Nucleus accumbens (tissue), 56 donors: ENCODE results near the gene TPGS2.
"Not testable (repeated sequence)": the region's sequence is repeated elsewhere in the genome, so short reads cannot be mapped to it uniquely, and the experiment has no call there.

Experiments
- DNase-seq, 56 donors: peaks; one replicate each; lab custom pipeline; 2025; lab: John Stamatoyannopoulos, UW

Gene TPGS2

DNA sequence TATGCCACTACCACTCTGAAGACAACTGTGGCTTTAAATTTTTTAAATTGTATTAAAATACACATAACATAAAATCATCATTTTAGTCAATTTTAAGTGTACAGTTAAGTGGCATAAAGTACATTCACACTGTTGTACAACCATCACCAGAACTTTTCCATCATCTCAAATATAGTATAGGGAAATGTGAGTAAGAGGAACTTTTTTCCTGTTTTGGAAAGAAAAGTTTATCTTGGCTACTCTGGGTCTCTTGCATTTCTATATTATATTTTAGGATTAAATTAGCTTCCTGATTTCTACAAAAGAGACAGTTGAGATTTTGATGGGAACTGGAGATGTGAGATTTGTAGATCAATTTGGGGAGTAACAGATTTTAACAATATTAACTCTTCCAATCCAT lies 3.3 kb downstream of the TPGS2 start:
- DNase-seq, result no peak

DNA sequence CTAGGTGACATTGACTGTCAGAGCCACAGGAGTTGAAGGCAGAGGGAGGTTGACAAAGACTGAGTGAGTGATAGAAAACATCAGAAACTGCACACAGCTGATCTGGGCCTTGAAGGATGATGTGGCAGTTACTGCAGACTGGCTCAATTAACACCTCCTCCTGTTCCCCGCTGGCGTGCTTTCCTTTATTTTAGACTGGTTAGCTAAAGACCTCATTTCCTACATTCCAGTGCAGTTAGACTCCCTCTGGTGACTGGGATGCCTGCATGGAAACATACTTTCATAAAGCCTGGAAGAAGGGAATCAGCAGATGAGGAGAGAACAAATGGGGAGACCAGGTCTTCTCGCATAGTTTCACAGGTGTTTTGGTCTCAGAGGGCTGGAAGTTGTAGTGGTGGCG lies 7.1 kb downstream of the TPGS2 start:
- DNase-seq, result no peak

DNA sequence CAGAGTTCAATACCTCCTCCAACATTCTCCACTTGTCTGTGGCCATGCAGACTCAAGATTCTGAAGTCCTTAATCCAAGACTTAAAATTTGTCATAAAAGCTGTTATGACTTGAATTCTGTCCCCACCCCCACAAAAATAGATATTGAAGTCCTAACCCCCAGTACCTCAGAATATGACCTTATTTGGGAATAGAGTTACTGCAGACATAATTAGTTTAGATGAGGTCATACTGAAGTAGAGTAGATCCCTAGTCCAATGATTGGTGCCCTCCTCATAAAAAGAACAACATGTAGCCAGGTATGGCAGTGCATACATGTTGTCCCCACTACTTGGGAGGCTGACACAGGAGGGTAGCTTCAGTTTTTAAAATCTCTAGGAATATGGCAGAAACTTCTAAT lies 9.2 kb downstream of the TPGS2 start:
- DNase-seq, result no peak

- no peak for DNase-seq
Measured at GRCh38 chr18:36818652-36819051, 10.2 kb downstream of the TPGS2 start.

GRCh38 chr18:36817039-36817438 lies 11.8 kb downstream of the TPGS2 start:
- no peak for DNase-seq

DNA sequence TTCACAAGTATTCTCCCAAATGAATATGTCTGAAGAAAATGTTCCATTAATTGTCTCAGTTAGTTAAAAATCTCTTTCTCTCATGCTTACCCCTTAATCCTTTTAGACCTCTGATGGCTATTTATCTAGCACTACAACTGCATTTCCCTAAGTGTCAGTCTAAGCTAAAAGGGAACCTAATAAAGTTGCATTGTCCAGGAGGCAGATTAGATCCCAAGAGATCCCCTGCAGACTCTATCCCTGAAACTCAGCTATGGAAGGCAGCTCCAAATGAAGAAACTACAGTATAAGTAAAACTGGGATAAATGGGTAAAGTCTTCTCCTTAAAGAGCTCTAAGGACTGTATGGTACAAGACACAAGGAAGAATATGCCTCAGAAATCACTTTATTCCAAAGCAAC lies 12.7 kb downstream of the TPGS2 start:
- DNase-seq, result not testable (repeated sequence)

DNA sequence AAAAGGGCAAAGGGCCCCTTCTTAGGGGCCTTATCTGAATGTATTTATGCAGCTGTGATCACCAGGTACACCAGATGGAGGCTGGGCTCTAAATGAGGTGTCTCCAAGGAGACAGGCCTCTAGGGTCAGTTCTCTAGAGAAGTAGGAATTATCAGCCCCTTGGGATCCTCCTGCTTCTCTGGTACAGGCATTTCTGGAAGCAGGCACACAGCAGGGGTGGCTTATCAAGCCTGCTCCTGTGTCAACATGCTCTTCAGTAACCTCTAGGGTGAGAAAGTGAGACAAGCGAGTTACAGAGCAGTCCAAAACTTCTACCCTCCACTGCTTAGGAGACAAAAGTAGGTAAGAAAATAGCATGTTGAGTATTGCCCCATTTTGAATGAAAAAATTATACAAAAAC lies 13.8 kb downstream of the TPGS2 start:
- DNase-seq, result no peak

DNA sequence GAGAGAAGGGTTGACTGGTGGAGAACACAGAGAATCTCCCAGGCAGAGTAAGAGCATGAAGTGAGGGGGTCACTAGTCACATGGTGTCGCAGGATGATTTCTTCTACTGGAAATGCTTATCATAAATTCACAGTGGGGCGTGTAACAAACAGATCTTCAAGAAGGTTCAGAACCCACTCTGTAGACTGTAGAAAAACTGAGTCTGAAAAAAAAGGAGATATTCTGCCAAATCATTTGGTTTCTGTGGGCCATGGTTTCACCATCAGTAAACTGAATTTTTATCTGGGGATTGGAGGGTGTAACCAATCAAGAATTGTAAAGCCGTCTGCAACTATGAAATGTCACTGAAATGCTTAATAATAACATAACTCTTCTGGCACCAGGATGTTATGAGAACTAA lies 15.0 kb downstream of the TPGS2 start:
- no peak for DNase-seq

DNA sequence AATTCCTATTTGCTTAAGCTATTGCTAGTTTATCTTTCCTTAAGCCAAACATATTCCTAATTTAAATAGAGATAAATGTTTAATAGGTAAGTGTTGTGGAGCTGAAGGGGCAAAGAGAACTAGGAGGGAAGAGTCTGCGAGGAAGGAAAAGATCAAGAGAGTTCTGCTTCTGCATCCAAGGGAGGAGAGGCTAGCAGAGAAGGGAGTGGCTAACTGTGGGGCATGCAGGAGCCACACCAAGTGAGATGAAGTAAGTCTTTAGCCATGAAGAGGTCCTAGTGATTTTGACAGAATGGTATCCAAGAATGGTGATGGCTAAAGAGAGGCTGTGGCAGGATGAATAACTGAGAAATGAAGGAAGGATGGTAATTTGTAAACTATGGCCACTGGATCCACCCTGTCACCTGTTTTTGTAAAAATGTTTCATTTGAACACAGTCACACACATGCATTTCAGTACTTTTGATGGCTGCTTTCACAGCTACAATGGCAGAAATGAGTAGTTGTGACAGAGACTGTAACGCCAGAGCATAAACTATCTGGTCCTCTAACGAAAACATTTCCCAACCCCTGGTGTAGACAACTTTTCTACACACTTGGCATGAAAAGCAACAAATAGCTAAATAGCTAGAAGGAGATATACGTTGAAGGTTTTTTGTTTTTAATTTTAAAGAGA lies 15.6 kb downstream of the TPGS2 start:
- no peak for DNase-seq

GRCh38 chr18:36812678-36813077 lies 16.1 kb downstream of the TPGS2 start:
- DNase-seq, result no peak

DNA sequence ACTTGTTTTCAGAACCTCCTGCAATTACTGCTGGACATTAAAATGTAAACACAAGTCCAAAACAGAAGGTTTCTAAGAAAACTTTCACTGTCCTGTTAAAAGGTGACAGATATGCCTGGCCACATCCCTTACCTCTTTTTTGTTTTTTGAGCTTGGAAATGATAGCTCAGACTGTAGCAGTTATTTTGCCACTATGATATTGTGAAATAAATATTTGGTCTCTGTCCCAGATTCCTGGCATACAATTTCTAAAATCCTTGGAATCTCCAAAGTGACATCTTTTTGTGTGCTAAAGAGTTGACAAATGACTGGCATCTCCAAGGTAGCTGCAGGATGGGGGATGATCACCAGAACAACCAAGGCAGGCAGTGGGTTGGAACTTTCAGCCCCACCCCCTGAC lies 16.8 kb downstream of the TPGS2 start:
- DNase-seq, result no peak

- DNase-seq, result no peak
Measured at GRCh38 chr18:36811430-36811829, 17.4 kb downstream of the TPGS2 start.

- DNase-seq, result peak in 31 of 56 donors; percentile 1 to 48 (median 10)
Measured at GRCh38 chr18:36809590-36810381, 19.0 kb downstream of the TPGS2 start.

DNA sequence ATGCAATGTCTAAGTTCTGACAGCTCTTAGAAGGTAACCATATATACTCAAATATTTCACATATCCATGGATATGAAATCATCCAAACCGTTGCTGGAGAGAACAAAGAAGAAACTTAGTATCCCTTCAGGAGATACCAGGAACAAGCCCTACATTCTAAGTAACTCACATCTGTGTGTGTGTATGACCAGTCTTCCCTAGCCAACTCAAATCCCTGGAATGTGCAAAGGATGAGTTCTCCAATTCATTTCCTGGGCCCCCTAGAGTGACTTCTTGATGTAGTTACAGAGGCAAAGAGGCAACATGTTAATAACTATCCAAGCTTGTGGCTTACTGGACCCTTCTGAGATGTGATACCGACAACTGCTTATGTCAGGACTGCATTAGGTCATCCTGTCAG lies 20.1 kb downstream of the TPGS2 start:
- no peak for DNase-seq

GRCh38 chr18:36805105-36805504 lies 23.7 kb downstream of the TPGS2 start:
- DNase-seq, result no peak

- no peak for DNase-seq
Measured at GRCh38 chr18:36798738-36799473, 29.9 kb downstream of the TPGS2 start.

DNA sequence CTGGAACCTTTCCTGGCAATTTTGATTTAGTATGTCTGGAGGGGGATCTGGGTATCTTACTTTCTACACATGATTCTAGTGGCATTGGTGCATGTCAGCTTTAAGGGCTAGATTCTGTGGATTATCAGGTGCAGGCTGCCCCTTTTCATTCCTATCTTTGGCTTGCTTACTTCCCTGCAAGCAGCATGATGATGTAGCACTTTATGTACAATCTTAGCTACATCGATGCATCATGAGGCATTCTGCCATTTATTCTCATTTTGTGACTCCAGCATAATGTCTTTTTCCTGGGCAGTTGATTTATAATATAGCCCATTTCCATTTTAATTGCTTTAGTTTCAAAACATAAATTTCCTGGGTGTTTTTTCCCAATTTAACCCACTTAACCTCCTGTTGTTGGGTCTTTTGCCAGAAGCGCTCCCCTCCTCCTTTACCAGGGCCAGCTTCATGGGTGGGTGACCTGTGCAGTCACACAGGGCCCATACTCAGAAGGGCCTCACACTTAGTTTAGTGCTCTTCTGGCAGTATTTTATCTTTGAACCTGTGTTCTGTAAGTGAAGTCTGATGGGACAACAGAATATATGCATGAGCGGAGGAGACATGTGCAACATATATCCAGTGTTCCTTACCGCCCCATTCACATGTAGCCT lies 36.0 kb downstream of the TPGS2 start:
- no peak for DNase-seq

DNA sequence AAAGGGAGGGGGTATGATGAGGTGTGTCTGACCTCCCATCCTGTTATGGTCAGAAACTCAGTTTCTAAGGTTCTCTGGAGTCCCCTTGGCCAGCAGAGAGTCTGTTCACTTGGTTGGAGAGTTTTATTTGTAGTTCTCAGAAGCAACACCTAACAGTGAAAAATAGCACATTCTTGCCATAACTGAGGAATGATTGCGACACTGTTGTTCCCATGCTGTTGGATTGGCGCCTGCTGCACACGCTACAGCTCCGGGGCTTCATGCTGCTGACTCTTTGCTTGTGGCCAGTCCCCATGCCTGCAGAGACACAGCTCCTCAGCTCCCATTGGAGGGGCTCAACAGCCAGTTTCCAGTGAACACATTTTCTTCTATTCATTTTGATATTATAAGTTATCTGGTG lies 42.1 kb downstream of the TPGS2 start:
- no peak for DNase-seq

DNA sequence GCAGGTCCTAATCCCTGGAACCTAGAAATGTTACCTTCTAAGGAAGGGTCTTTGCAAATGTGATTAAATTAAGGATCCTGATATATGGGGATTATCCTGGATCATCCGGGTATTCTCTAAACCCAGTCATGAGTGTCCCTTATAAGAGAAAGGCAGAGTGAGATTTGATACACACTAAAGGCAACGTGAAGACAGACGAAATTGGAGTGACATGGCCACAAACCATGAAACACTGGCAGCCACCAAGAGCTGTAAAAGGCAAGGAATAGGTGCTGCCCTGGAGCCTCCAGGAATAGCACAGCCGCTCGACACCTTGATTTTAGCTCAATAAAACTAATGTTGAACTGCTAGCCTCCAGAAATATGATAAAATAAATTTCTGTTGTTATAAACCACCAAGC lies 45.0 kb downstream of the TPGS2 start:
- DNase-seq, result no peak

- DNase-seq, result no peak
Measured at GRCh38 chr18:36782710-36783109, 46.1 kb downstream of the TPGS2 start.

GRCh38 chr18:36780748-36781147 lies 48.1 kb downstream of the TPGS2 start:
- DNase-seq, result no peak
